Adrenal gland (tissue), 12 donors: ENCODE data around the gene PLXNA2. TPM values are rescaled to one million over a fixed set of nuclear protein-coding genes. Genes with fewer than 3 reads are reported as not detected.

ENCODE experiments used
- DNase-seq, 7 donors: peaks; one replicate each; pipeline ENCODE4 v3.0.0-alpha.2; 2019 to 2020
- H3K27ac ChIP-seq, 5 donors: fragments of 200-600 bp; sonication (generic) in 4 of 5; 1 replicate in 3 of 5; 2 replicates in 2 of 5; pipeline versions ENCODE4 v1.5.1 to v1.8.0; 2016 to 2020; ENCODE audit warnings: mild to moderate bottlenecking in 1 of 5
- H3K27me3 ChIP-seq: fragments of 200-600 bp; 2 replicates; pipeline ENCODE4 v1.8.0; 2021
- H3K36me3 ChIP-seq, 2 donors: fragments of 200-600 bp; replicated peaks in 1 of 2; 1 replicate in 1 of 2; 2 replicates in 1 of 2; pipeline versions ENCODE4 v1.5.1 to v1.8.0; 2018 to 2022
- H3K4me1 ChIP-seq, 2 donors: fragments of 200-600 bp; replicated peaks in 1 of 2; 1 replicate in 1 of 2; 2 replicates in 1 of 2; pipeline versions ENCODE4 v1.5.1 to v1.8.0; 2018 to 2021
- H3K4me3 ChIP-seq, 4 donors: fragments of 200-600 bp; sonication (generic) in 3 of 4; one replicate each; pipeline ENCODE4 v1.5.1; 2016 to 2018
- H3K9me3 ChIP-seq, 3 donors: fragments of 200-600 bp; sonication (generic) in 1 of 3; replicated peaks in 1 of 3; 1 replicate in 2 of 3; 2 replicates in 1 of 3; pipeline versions ENCODE4 v1.5.1 to v1.8.0; 2016 to 2021
- POLR2A ChIP-seq, 2 donors: fragments of 450-650 bp; IDR thresholded peaks; one replicate each; pipeline ENCODE4 v1.6.1; 2017; ENCODE audit warnings: antibody characterized with exemption in 2 of 2, mild to moderate bottlenecking in 2 of 2, moderate library complexity in 1 of 2
- WGBS, 4 donors: extraction: QIAGEN DNeasy Blood & Tissue Kit in 2 of 4; methylation state at CpG; one replicate each; pipeline versions ENCODE4 v1.1.5 to v1.1.7; 2013 to 2017; 5-methylcytosine and 5-hydroxymethylcytosine counted together
- intact Hi-C, 2 donors: fragments of 100-400 bp; cut with DNase I; formaldehyde crosslinking; loops; one replicate each; pipeline versions ENCODE4 v1.14.1 to v1.15.0; 2022 to 2023
- polyA plus RNA-seq, 3 donors: library from polyadenylated mRNA; stranded (reverse); fragments of 200-250 nt in 2 of 3; fragments of 350-450 nt in 1 of 3; fragmentation: Illumina TruSeq in 1 of 3; extraction: RNeasy Lipid Tissue Mini Kit (QIAGEN cat#74804) in 1 of 3; gene quantifications; one replicate each; pipeline ENCODE4 v1.2.3, GENCODE V29; 2013 to 2014
- total RNA-seq, 9 donors: library from RNA; depleted of rRNA in 4 of 9; stranded (reverse); fragments of >200 nt in 4 of 9; fragments of 120-200 nt in 1 of 9; fragmentation: NEBNext Ultra II Directional in 1 of 9; extraction: Animal tissue kit (Norgen Biotek cat#: 25700) in 1 of 9; gene quantifications; one replicate each; pipeline versions ENCODE4 v1.1.0 to v1.2.4, GENCODE V29; 2013 to 2023
- TF ChIP-seq, protein P1 (sequence below), 6 experiments: fragments of 450-650 bp in 4 of 6; fragments of 200-600 bp in 2 of 6; sonication (generic) in 1 of 6; IDR thresholded peaks; 1 replicate in 5 of 6; 2 replicates in 1 of 6; pipeline versions ENCODE4 v1.5.1 to v1.8.0; 2016 to 2021; ENCODE audit warnings: antibody characterized with exemption in 6 of 6, mild to moderate bottlenecking in 2 of 6, moderate library complexity in 1 of 6
- donor health status: healthy with polysubstance abuse.
- donor health status: Bipolar disorder and iron deficiency.
- donor health status: DM: yes; HTN: yes; CAD: no.
- donor health status: DM: no; HTN: no; CAD: no.
- donor health status: DM: no; HTN: no; CAD: no.
- donor health status: DM: yes; HTN: yes; CAD: no.

PLXNA2 gene
- total and polyA plus RNA-seq, 12 donors = 2.7 to 9.4 (median 4.5) TPM

- TF ChIP-seq POLR2A (IDR thresholded peaks at IDR 0.05) = no peak
- TF ChIP-seq, protein P1, sequence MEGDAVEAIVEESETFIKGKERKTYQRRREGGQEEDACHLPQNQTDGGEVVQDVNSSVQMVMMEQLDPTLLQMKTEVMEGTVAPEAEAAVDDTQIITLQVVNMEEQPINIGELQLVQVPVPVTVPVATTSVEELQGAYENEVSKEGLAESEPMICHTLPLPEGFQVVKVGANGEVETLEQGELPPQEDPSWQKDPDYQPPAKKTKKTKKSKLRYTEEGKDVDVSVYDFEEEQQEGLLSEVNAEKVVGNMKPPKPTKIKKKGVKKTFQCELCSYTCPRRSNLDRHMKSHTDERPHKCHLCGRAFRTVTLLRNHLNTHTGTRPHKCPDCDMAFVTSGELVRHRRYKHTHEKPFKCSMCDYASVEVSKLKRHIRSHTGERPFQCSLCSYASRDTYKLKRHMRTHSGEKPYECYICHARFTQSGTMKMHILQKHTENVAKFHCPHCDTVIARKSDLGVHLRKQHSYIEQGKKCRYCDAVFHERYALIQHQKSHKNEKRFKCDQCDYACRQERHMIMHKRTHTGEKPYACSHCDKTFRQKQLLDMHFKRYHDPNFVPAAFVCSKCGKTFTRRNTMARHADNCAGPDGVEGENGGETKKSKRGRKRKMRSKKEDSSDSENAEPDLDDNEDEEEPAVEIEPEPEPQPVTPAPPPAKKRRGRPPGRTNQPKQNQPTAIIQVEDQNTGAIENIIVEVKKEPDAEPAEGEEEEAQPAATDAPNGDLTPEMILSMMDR (IDR thresholded peaks at IDR 0.05) = no peak
- no peak for DNase-seq
- WGBS, 4 donors = 49 to 71% (median 64%) methylated on average over 2 of the region's 2 CpGs
- Histone ChIP-seq H3K4me1 (no peaks in the 10 kb centered on the region), H3K36me3 (no peaks in the 10 kb centered on the region), H3K27ac (no peak overlapping the region), H3K27me3 (no peaks in the 10 kb centered on the region), H3K4me3 (no peak overlapping the region), H3K9me3 (no peaks in the 10 kb centered on the region)
- intact Hi-C loops = no loop called here
Observed at GRCh38 chr1:208264469-208265121, 20.4 kb upstream of the PLXNA2 start.

GRCh38 chr1:208261874-208262273, 17.7 kb upstream of the PLXNA2 start:
- no peaks in the 10 kb centered on the region for H3K4me1 ChIP-seq
- no peaks in the 10 kb centered on the region for H3K27me3 ChIP-seq
- H3K27ac ChIP-seq = no peak overlapping the region
- TF ChIP-seq POLR2A (IDR thresholded peaks at IDR 0.05) = no peak
- TF ChIP-seq, protein P1 (IDR thresholded peaks at IDR 0.05) = no peak
- no peak overlapping the region for H3K4me3 ChIP-seq
- DNase-seq = no peak
- H3K9me3 ChIP-seq = no peaks in the 10 kb centered on the region
- intact Hi-C loops = no loop called here
- WGBS, 4 donors = 67 to 73% (median 71%) methylated on average over 4 of the region's 4 CpGs
- no peaks in the 10 kb centered on the region for H3K36me3 ChIP-seq

DNA sequence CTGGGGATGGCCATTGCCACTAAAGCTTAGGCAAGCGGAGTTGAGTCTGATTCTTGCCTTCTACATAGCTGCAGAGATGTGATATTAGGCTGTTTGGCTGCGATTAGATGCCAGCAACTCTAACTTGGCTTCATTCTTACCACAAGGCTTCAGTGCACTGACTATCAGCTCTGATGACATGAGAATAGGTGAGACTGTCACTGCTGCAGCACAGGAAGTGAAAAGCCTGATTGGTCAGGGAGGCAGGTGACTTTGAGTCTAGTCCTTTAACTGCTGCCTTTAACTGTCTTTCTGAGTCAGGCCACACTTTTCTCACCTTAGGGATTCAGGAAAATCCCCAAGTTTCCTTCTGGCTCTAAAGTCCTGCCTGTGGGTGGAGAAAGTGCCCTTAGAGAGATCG, 14.1 kb upstream of the PLXNA2 start:
- H3K27ac ChIP-seq = no peak overlapping the region
- 84 to 90% (median 86%) methylated on average over 3 of the region's 3 CpGs for WGBS, 4 donors
- no peaks in the 10 kb centered on the region for H3K36me3 ChIP-seq
- intact Hi-C loops = no loop called here
- no peak overlapping the region for H3K4me3 ChIP-seq
- no peak for DNase-seq
- H3K4me1 ChIP-seq = no peaks in the 10 kb centered on the region
- no peak for TF ChIP-seq POLR2A (IDR thresholded peaks at IDR 0.05)
- TF ChIP-seq, protein P1 (IDR thresholded peaks at IDR 0.05) = no peak
- no peaks in the 10 kb centered on the region for H3K9me3 ChIP-seq
- no peaks in the 10 kb centered on the region for H3K27me3 ChIP-seq

- no peaks in the 10 kb centered on the region for H3K9me3 ChIP-seq
- no peak for DNase-seq
- TF ChIP-seq, protein P1 (IDR thresholded peaks at IDR 0.05) = no peak
- TF ChIP-seq POLR2A (IDR thresholded peaks at IDR 0.05) = no peak
- H3K27me3 ChIP-seq = no peaks in the 10 kb centered on the region
- peaks cover 0 to 4% of the 10 kb centered on the region in 2 donors for H3K4me1 ChIP-seq
- H3K36me3 ChIP-seq = no peaks in the 10 kb centered on the region
- 72 to 90% (median 74%) methylated on average over 5 to 6 of the region's 6 CpGs for WGBS, 4 donors
- intact Hi-C loops = no loop called here
- H3K4me3 ChIP-seq = no peak overlapping the region
- H3K27ac ChIP-seq = no peak overlapping the region
Observed at GRCh38 chr1:208257351-208257750, 13.2 kb upstream of the PLXNA2 start.
